Activated effector memory CD4-positive, alpha-beta T cell treated with anti-CD3 and anti-CD28 coated beads, Interleukin-2, amount 50 U/mL, for 16 hours (primary cell): ENCODE measurements around the gene ZEB1.
"Not testable (repeated sequence)": the region's sequence is repeated elsewhere in the genome, so short reads cannot be mapped to it uniquely, and the experiment has no call there.

ENCODE experiments used
- DNase-seq: peaks from one replicate; pipeline ENCODE4 v3.0.0-alpha.2; 2020

The ZEB1 gene

GRCh38 chr10:31515116-31515515, 196.1 kb downstream of the ZEB1 start:
- DNase-seq = no peak

- no peak for DNase-seq
These were observed 196.9 kb downstream of the ZEB1 start for GRCh38 chr10:31515819-31516402.

- no peak for DNase-seq
These were observed 202.2 kb downstream of the ZEB1 start for GRCh38 chr10:31520986-31521831.

GRCh38 chr10:31522820-31523219, 203.8 kb downstream of the ZEB1 start:
- no peak for DNase-seq

GRCh38 chr10:31524460-31524859, 205.4 kb downstream of the ZEB1 start:
- no peak for DNase-seq

- DNase-seq = no peak
These were observed 207.2 kb downstream of the ZEB1 start for GRCh38 chr10:31526178-31526577.

- no peak for DNase-seq
These were observed 207.7 kb downstream of the ZEB1 start for GRCh38 chr10:31526681-31527080.

GRCh38 chr10:31528831-31529230, 209.8 kb downstream of the ZEB1 start:
- no peak for DNase-seq

GRCh38 chr10:31536302-31536701, 217.3 kb downstream of the ZEB1 start:
- DNase-seq = no peak

- no peak for DNase-seq
These were observed 230.9 kb downstream of the ZEB1 start for GRCh38 chr10:31549896-31550295.

- no peak for DNase-seq
These were observed 235.5 kb downstream of the ZEB1 start for GRCh38 chr10:31554556-31554955.

GRCh38 chr10:31557854-31558253, 238.8 kb downstream of the ZEB1 start:
- no peak for DNase-seq

- not testable (repeated sequence) for DNase-seq
These were observed 249.3 kb downstream of the ZEB1 start for GRCh38 chr10:31568252-31568861.

GRCh38 chr10:31574577-31574976, 255.6 kb downstream of the ZEB1 start:
- no peak for DNase-seq

GRCh38 chr10:31578181-31578852, 259.3 kb downstream of the ZEB1 start:
- no peak for DNase-seq

- DNase-seq = no peak
These were observed 259.9 kb downstream of the ZEB1 start for GRCh38 chr10:31578951-31579350.
